ENCODE measurements around the gene TREML2.

- no peak for TF ChIP-seq POLR2A (IDR thresholded peaks at IDR 0.05)
- no peak for TF ChIP-seq CTCF (IDR thresholded peaks at IDR 0.05)
These were observed 14.8 kb upstream of the TREML2 start for GRCh38 chr6:41215777-41216176.

Data from right lobe of liver (tissue), 4 donors.